GM19025 (cell line): ENCODE data around the gene FHDC1.

Source experiments
- ATAC-seq: cut with Tn5 transposase; IDR thresholded peaks from one replicate; pipeline ENCODE4 v1.9.1; 2021; ENCODE audit warnings: mild to moderate bottlenecking, low read depth, moderate library complexity; ENCODE audit not compliant: unreplicated experiment

The FHDC1 gene

GRCh38 chr4:152954741-152955140 is 18.6 kb downstream of the FHDC1 start:
- ATAC-seq = no peak

DNA sequence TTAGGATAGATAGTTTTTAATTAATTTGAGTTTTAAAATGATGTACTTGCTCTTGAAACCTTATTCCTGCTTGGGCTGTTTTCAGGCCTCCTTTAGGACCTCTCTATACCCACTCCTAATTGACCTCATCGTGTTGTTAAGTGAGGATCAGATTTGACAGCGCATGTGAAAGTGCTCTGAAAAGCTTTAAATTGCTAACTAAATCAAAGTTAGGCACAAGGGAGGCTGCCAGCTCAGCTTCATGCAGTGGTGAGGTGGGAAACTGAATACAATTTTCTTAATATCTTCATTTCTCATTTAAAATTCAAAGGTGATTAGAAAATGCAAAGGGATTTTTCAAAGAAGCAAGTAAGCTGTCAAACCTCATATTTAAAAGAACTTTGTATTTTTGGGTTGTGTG is 20.0 kb downstream of the FHDC1 start:
- ATAC-seq = no peak

- no peak for ATAC-seq
Observed at GRCh38 chr4:152956650-152957436, 20.7 kb downstream of the FHDC1 start.

DNA sequence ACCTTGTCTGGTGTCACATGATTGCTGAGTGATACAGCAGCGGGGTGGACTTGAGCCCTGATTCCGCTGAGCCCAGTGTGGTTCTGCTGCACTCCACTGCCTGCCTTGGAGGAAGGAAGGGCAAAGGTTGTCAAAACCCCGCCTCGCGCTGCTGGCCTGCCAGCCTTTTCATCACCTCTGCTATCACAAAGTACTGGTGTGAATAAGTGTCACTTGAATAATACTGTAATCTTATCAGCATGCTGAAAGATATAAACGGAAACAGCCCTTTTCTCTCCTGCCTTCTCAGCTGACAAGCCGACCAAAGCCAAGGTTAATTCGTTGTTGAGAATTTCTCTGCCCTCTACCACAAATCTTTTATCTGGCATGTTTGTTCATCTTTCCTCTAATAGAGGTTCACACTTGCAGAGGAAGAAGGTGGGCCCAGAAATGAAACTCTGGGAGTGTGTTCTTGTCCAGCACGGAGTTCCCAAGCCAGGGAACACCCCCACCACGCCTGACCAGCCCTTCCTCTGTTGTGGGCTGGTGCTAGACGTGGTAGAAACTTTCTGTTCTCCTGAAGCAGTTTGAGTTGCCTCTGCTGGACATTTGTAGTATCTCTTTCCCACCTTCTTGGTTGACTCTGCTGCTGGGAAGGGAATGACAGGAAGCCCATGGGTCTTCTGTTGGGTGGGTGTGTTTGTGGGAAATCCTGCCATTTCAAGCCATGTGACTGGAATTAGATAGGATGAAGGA is 21.5 kb downstream of the FHDC1 start:
- ATAC-seq = no peak

- no peak for ATAC-seq
Observed at GRCh38 chr4:152959080-152959479, 23.0 kb downstream of the FHDC1 start.

GRCh38 chr4:152960082-152960481 is 24.0 kb downstream of the FHDC1 start:
- no peak for ATAC-seq

DNA sequence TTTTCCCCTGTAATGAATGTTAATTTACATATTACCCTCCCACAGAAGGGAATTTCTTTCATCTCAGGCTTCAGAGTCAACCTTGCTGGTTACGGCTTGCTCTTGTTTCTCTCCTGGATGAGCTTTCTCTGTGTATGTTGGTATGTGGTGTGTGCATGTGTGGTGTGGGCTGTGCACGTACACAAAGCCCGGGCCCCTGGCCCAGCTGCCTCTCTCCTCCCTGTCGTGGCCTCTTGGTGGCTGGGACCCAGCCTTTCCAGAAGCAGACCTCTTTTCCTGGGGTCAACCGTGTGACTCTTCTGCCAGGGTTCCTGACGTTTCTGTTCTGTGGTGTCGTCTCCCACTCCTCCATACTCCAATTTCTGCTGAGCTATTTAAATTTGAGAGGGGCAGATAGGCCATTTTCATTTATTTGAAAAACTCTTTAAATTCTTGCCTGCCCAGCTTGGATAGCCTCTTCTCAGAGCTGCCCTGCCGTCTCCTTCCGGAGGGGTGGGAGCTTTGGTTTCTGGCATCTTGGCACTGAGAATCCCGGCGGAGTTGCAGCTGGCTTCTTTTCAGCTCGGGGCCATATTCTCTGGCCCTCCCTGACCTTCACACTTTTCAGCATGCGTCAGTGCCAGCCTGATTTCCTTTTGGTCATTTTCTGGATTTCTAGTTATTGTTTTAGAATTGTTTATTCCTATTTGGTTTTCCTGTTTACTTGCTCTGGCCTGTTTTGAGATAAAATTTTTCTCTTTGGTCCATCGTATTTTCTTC is 25.1 kb downstream of the FHDC1 start:
- ATAC-seq = no peak

GRCh38 chr4:152961773-152962115 is 25.6 kb downstream of the FHDC1 start:
- no peak for ATAC-seq

- no peak for ATAC-seq
Observed at GRCh38 chr4:152962150-152962549, 26.0 kb downstream of the FHDC1 start.

- no peak for ATAC-seq
Observed at GRCh38 chr4:152964335-152964734, 28.2 kb downstream of the FHDC1 start.

GRCh38 chr4:152965611-152966010 is 29.5 kb downstream of the FHDC1 start:
- no peak for ATAC-seq

- ATAC-seq = no peak
Observed at GRCh38 chr4:152967907-152968306, 31.8 kb downstream of the FHDC1 start.

GRCh38 chr4:152968806-152969394 is 32.8 kb downstream of the FHDC1 start:
- no peak for ATAC-seq

DNA sequence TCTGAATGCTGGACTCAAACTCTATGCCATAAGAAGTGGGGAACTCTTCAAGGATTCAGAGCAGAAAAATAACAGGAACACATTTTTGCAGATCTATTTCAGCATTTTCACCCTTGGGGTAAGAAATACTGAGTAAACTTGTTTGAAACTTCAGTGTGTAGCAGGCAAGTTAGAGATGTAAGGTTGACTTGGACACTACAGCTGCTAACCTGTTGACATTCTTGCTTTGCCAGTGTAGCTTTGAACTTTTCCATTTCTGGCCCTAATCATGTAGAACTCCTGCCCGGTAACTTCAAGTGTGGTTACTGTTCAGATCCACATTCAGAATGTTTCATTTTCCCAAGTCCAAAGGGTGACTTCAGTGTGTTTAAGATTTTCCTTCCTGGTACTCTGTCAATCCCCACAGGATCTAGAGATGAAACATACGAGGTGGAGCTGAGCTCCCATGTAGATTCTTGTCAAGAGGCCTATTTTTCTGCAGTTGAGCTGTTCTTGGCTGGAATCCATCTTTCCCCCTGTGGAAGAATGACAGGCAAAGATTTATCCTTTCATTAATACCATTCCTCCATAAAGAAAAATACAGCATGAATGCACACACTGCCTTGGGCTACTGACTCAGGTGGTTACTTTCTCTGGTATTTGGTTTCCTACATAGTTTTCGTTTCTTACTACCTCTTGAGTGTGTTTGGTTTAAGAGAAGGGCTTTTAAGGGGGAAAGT is 34.1 kb downstream of the FHDC1 start:
- no peak for ATAC-seq

- no peak for ATAC-seq
Observed at GRCh38 chr4:152971053-152971452, 34.9 kb downstream of the FHDC1 start.

- ATAC-seq = no peak
Observed at GRCh38 chr4:152972821-152973628, 36.9 kb downstream of the FHDC1 start.

- ATAC-seq = no peak
Observed at GRCh38 chr4:152973629-152974467, 37.7 kb downstream of the FHDC1 start.

DNA sequence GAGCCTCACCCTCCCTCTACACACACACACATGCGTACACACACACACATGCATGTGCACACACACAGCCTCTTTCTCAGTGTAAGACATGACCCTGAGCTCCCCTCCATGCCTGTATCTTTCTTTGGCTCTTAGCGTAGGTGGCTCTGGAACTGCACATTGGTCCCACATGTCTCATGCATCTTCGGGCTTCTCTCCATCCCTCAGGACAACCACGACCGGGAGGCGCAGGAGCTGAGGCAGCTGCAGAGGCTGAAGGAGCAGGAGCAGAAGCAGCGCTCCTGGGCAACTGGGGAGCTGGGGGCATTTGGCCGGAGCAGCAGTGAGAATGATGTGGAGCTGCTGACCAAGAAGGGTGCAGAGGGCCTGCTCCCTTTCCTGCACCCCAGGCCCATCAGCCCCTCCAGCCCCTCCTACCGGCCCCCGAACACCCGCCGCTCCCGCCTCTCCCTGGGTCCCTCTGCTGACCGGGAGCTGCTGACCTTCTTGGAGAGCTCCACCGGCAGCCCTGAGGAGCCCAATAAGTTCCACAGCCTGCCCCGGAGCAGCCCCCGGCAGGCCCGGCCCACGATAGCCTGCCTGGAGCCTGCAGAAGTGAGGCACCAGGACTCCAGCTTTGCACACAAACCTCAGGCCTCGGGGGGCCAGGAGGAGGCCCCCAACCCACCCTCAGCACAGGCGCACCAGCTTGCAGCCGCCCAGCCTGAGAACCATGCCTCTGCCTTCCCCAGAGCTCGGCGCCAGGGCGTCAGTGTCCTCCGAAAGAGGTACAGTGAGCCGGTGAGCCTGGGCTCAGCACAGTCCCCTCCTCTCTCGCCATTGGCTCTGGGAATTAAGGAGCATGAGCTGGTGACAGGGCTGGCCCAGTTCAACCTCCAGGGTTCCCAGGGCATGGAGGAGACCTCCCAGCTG is 38.6 kb downstream of the FHDC1 start:
- ATAC-seq = no peak
